IMR-90 (cell line): ENCODE results near the gene KAZN. TPM values are rescaled to one million over a fixed set of nuclear protein-coding genes. Genes with fewer than 3 reads are reported as not detected.

ENCODE experiments used
- ATAC-seq: fragments of 200-7000 bp; cut with Tn5 transposase; 2 replicates; pipeline ENCODE4 v1.9.1; 2020; ENCODE audit warnings: low read depth, mild to moderate bottlenecking, moderate library complexity
- BruUV-seq: library from RNA; stranded (reverse); fragments of 400-500 nt; replicated peaks from 2 replicates; lab custom pipeline; 2021; lab: Mats Ljungman, UMichigan
- CTCF ChIA-PET: fragments of 300-600 bp; formaldehyde crosslinking; extraction: SDS; loops from one replicate; lab custom pipeline; 2021; ENCODE audit warnings: antibody characterized with exemption; lab: Yijun Ruan, JAX
- POLR2A ChIA-PET: fragments of 300-600 bp; sonication (Branson Sonifier 250); formaldehyde crosslinking; loops from one replicate; lab custom pipeline; 2022; ENCODE audit warnings: antibody characterized with exemption; ENCODE audit not compliant: unreplicated experiment; lab: Charles Lee
- DNase-seq: peaks from one replicate; pipeline ENCODE4 v3.0.0; 2013
- H2AFZ ChIP-seq: replicated peaks from 2 replicates; pipeline ENCODE3; 2013; ENCODE audit warnings: low read length, mild to moderate bottlenecking; ENCODE audit not compliant: poor library complexity
- H2AK5ac ChIP-seq: 2 replicates; pipeline ENCODE4 v1.6.1; 2013; ENCODE audit warnings: low read depth, low read length, inconsistent platforms
- H2AK9ac ChIP-seq: replicated peaks from 2 replicates; pipeline ENCODE3; 2013; ENCODE audit warnings: mild to moderate bottlenecking, low read depth, low read length, moderate library complexity; ENCODE audit not compliant: poor library complexity
- H2BK120ac ChIP-seq: 2 replicates; pipeline ENCODE4 v1.6.1; 2013; ENCODE audit warnings: low read depth, low read length, inconsistent platforms
- H2BK15ac ChIP-seq: 3 replicates; pipeline ENCODE4 v1.6.1; 2013; ENCODE audit warnings: low read depth, low read length, inconsistent platforms
- H2BK20ac ChIP-seq: 2 replicates; pipeline ENCODE4 v1.6.1; 2013; ENCODE audit warnings: low read depth, mild to moderate bottlenecking, inconsistent platforms, low read length, moderate library complexity
- H2BK5ac ChIP-seq: 2 replicates; pipeline ENCODE4 v1.6.1; 2013; ENCODE audit warnings: mild to moderate bottlenecking, low read depth, low read length, inconsistent platforms; ENCODE audit not compliant: poor library complexity, severe bottlenecking
- H3K14ac ChIP-seq: replicated peaks from 2 replicates; pipeline ENCODE4 v1.6.1; 2013; ENCODE audit warnings: low read depth, low read length, inconsistent platforms
- H3K18ac ChIP-seq: 2 replicates; pipeline ENCODE4 v1.6.1; 2013; ENCODE audit warnings: low read depth, low read length, control low read depth
- H3K23ac ChIP-seq: 2 replicates; pipeline ENCODE4 v1.6.1; 2013; ENCODE audit warnings: low read depth, low read length, inconsistent platforms
- H3K27ac ChIP-seq: 2 replicates; pipeline ENCODE4 v1.5.1; 2013; ENCODE audit warnings: mild to moderate bottlenecking, control low read depth, low read length; ENCODE audit not compliant: insufficient read depth
- H3K27me3 ChIP-seq: 2 replicates; pipeline ENCODE4 v1.6.1; 2013; ENCODE audit warnings: low read length; ENCODE audit not compliant: control insufficient read depth, insufficient read depth
- H3K36me3 ChIP-seq: 2 replicates; pipeline ENCODE4 v1.6.1; 2013; ENCODE audit warnings: low read length, mixed read lengths; ENCODE audit not compliant: control insufficient read depth, insufficient read depth
- H3K4ac ChIP-seq: 2 replicates; pipeline ENCODE4 v1.6.1; 2013; ENCODE audit warnings: low read depth, low read length, inconsistent platforms
- H3K4me1 ChIP-seq: 2 replicates; pipeline ENCODE4 v1.6.1; 2013; ENCODE audit warnings: low read length, mixed read lengths; ENCODE audit not compliant: control insufficient read depth, insufficient read depth
- H3K4me2 ChIP-seq: 2 replicates; pipeline ENCODE4 v1.6.1; 2013; ENCODE audit warnings: low read depth, mild to moderate bottlenecking, control low read depth, low read length, moderate library complexity
- H3K4me3 ChIP-seq: 2 replicates; pipeline ENCODE4 v1.5.1; 2013; ENCODE audit warnings: low read depth, mild to moderate bottlenecking, control low read depth, low read length, moderate library complexity; ENCODE audit not compliant: insufficient read depth
- H3K56ac ChIP-seq: 2 replicates; pipeline ENCODE4 v1.6.1; 2013; ENCODE audit warnings: low read length, inconsistent platforms; ENCODE audit not compliant: insufficient read depth; ENCODE audit errors: extremely low read depth
- H3K79me1 ChIP-seq, 2 experiments: 2 replicates each; pipeline ENCODE4 v1.6.1; 2013; ENCODE audit warnings: low read length in 2 of 2, inconsistent platforms in 1 of 2, low read depth in 1 of 2
- H3K9ac ChIP-seq: 2 replicates; pipeline ENCODE4 v1.6.1; 2013; ENCODE audit warnings: low read depth, low read length, control low read depth
- H3K9me1 ChIP-seq: 2 replicates; pipeline ENCODE4 v1.6.1; 2013; ENCODE audit warnings: low read length, inconsistent platforms; ENCODE audit not compliant: insufficient read depth
- H3K9me3 ChIP-seq: 2 replicates; pipeline ENCODE4 v1.6.1; 2013; ENCODE audit warnings: low read length; ENCODE audit not compliant: control insufficient read depth, insufficient read depth
- H4K20me1 ChIP-seq: 2 replicates; pipeline ENCODE4 v1.6.1; 2013; ENCODE audit warnings: low read length, inconsistent platforms; ENCODE audit not compliant: insufficient read depth
- H4K5ac ChIP-seq: 2 replicates; pipeline ENCODE4 v1.6.1; 2013; ENCODE audit warnings: mild to moderate bottlenecking, low read depth, low read length, control low read depth
- H4K8ac ChIP-seq, 2 experiments: 2 replicates each; pipeline ENCODE4 v1.6.1; 2013; ENCODE audit warnings: low read depth in 2 of 2, low read length in 2 of 2, control low read depth in 1 of 2, inconsistent platforms in 1 of 2
- H4K91ac ChIP-seq: 2 replicates; pipeline ENCODE4 v1.6.1; 2013; ENCODE audit warnings: low read depth, low read length, inconsistent platforms; ENCODE audit not compliant: insufficient read depth
- BHLHE40 ChIP-seq: fragments of 150-350 bp; IDR thresholded peaks from 2 replicates; pipeline ENCODE4 v1.6.1; 2016; ENCODE audit warnings: mild to moderate bottlenecking, low read depth, low read length
- CEBPB ChIP-seq: IDR thresholded peaks from 2 replicates; pipeline ENCODE4 v1.6.1; 2012; ENCODE audit warnings: low read depth, low read length, improper control_type of control experiment
- CHD1 ChIP-seq: IDR thresholded peaks from 2 replicates; pipeline ENCODE4 v1.6.1; 2012; ENCODE audit warnings: low read depth, low read length, improper control_type of control experiment
- CTCF ChIP-seq: conservative IDR thresholded peaks from 2 replicates; pipeline ENCODE4 v1.5.1; 2012; ENCODE audit warnings: mild to moderate bottlenecking, low read depth, low read length, improper control_type of control experiment
- ELK1 ChIP-seq: fragments of 150-350 bp; IDR thresholded peaks from 2 replicates; pipeline ENCODE4 v1.6.1; 2016; ENCODE audit warnings: low read depth, mild to moderate bottlenecking, low read length, moderate library complexity, borderline replicate concordance
- FOS ChIP-seq: fragments of 150-350 bp; IDR thresholded peaks from 2 replicates; pipeline ENCODE4 v1.6.1; 2016; ENCODE audit warnings: low read depth, low read length
- MAFK ChIP-seq: IDR thresholded peaks from 2 replicates; pipeline ENCODE4 v1.6.1; 2012; ENCODE audit warnings: low read depth, low read length, improper control_type of control experiment
- MAZ ChIP-seq: IDR thresholded peaks from 2 replicates; pipeline ENCODE4 v1.6.1; 2012; ENCODE audit warnings: low read depth, mild to moderate bottlenecking, low read length, improper control_type of control experiment, moderate library complexity, borderline replicate concordance
- MXI1 ChIP-seq: IDR thresholded peaks from 2 replicates; pipeline ENCODE4 v1.6.1; 2012; ENCODE audit warnings: low read depth, mild to moderate bottlenecking, low read length, moderate library complexity, borderline replicate concordance
- NFE2L2 ChIP-seq: fragments of 150-350 bp; IDR thresholded peaks from 2 replicates; pipeline ENCODE4 v1.6.1; 2016; ENCODE audit warnings: low read depth, mild to moderate bottlenecking, low read length
- POLR2A ChIP-seq: IDR thresholded peaks from 2 replicates; pipeline ENCODE4 v1.6.1; 2012; ENCODE audit warnings: mild to moderate bottlenecking, low read depth, low read length
- RAD21 ChIP-seq: IDR thresholded peaks from 2 replicates; pipeline ENCODE4 v1.6.1; 2012; ENCODE audit warnings: low read length, improper control_type of control experiment
- RCOR1 ChIP-seq: IDR thresholded peaks from 2 replicates; pipeline ENCODE4 v1.6.1; 2012; ENCODE audit warnings: mild to moderate bottlenecking, low read length, improper control_type of control experiment; ENCODE audit not compliant: insufficient replicate concordance
- RFX5 ChIP-seq: IDR thresholded peaks from 2 replicates; pipeline ENCODE4 v1.8.0; 2012; ENCODE audit warnings: low read depth, mild to moderate bottlenecking, low read length, moderate library complexity
- SMC3 ChIP-seq: fragments of 150-350 bp; IDR thresholded peaks from 2 replicates; pipeline ENCODE4 v1.6.1; 2016; ENCODE audit warnings: low read depth, mild to moderate bottlenecking, antibody characterized with exemption, low read length, moderate library complexity
- USF2 ChIP-seq: fragments of 150-350 bp; IDR thresholded peaks from 2 replicates; pipeline ENCODE4 v1.6.1; 2017; ENCODE audit warnings: mild to moderate bottlenecking, antibody characterized with exemption, low read length, low read depth
- WGBS, 2 experiments: methylation state at CpG; one replicate each; pipeline versions ENCODE4 v1.1.5 to v1.1.7; 2013; ENCODE audit warnings: missing lambda C conversion rate in 2 of 2; ENCODE audit not compliant: insufficient read length in 1 of 2; ENCODE audit errors: extremely low coverage in 2 of 2; 5-methylcytosine and 5-hydroxymethylcytosine counted together
- dilution Hi-C: fragments of 300-500 bp; cut with HindIII; formaldehyde crosslinking; loops from one replicate; pipeline ENCODE4 v1.14.3; 2018; ENCODE audit warnings: low sequenced_read_pairs; ENCODE audit not compliant: unreplicated experiment
- in situ Hi-C: fragments of 300-500 bp; cut with MboI; formaldehyde crosslinking; loops from 3 replicates; pipeline ENCODE4 v1.14.3; 2019; ENCODE audit warnings: low sequenced_read_pairs, inconsistent platforms, mixed read lengths
- intact Hi-C: fragments of 100-400 bp; cut with micrococcal nuclease; formaldehyde crosslinking; loops from 2 replicates; pipeline ENCODE4 v1.10.0; 2022
- polyA plus RNA-seq, 3 experiments: library from polyadenylated mRNA; depleted of rRNA; stranded (reverse); fragments of >200 nt; gene quantifications; 2 replicates each; pipeline ENCODE4 v1.2.3, GENCODE V29; 2012; ENCODE audit warnings: low replicate concordance in 1 of 3
- total RNA-seq: library from RNA; depleted of rRNA; stranded (reverse); fragments of >200 nt; gene quantifications from 2 replicates; pipeline ENCODE4 v1.2.3, GENCODE V29; 2012

The KAZN gene
- total and polyA plus RNA-seq, 2 of the 4 experiments (the other 2 are of a cell fraction), result 5.2 to 10.5 TPM

GRCh38 chr1:14888374-14888773, 289.9 kb downstream of the KAZN start:
- Histone ChIP-seq H3K4me3 (no peak overlapping the region), H3K14ac (no peak overlapping the region), H3K27me3 (peaks cover 10% of the 10 kb centered on the region), H3K79me1 (no peaks in the 10 kb centered on the region), H3K27ac (no peak overlapping the region), H4K8ac (no peak overlapping the region), H4K20me1 (no peaks in the 10 kb centered on the region), H4K91ac (no peak overlapping the region), H2AK9ac (no peak overlapping the region), H2BK5ac (no peak overlapping the region), H3K9me3 (no peaks in the 10 kb centered on the region), H3K36me3 (no peaks in the 10 kb centered on the region), H3K9me1 (no peaks in the 10 kb centered on the region), H2BK120ac (no peak overlapping the region), H3K4ac (no peak overlapping the region), H4K5ac (no peak overlapping the region), H3K18ac (no peak overlapping the region), H3K4me2 (no peak overlapping the region), H2BK20ac (no peak overlapping the region), H3K9ac (no peak overlapping the region), H2AK5ac (no peak overlapping the region), H3K23ac (no peak overlapping the region), H2AFZ (no peak overlapping the region), H3K56ac (no peak overlapping the region), H2BK15ac (no peak overlapping the region), H3K4me1 (no peaks in the 10 kb centered on the region)
- DNase-seq (no peak), ATAC-seq (no peak)
- intact Hi-C loops (no loop called here), dilution Hi-C loops (no loop called here), in situ Hi-C loops (no loop called here)
- ChIA-PET CTCF (no interaction called here), POLR2A (no interaction called here)
- no TSS peak for BruUV-seq
- TF ChIP-seq SMC3 (no peak), ELK1 (no peak), MAZ (no peak), NFE2L2 (no peak), BHLHE40 (no peak), RFX5 (no peak), CHD1 (no peak), RCOR1 (no peak), RAD21 (no peak), USF2 (no peak), CTCF (no peak), MAFK (no peak), FOS (no peak), MXI1 (no peak), POLR2A (no peak), CEBPB (no peak)
- 40% methylated on average over 1 of the region's 10 CpGs; no CpG with 5 or more reads in 1 of the 2 experiments for WGBS, 2 experiments
